H9 (cell line): ENCODE measurements around the gene SOBP. TPM values are rescaled to one million over a fixed set of nuclear protein-coding genes. Genes with fewer than 3 reads are reported as not detected.
A peak's percentile ranks its signal among the peaks of the same experiment; 100 is the strongest.

ENCODE experiments used
- DNase-seq: peaks from one replicate; pipeline ENCODE4 v3.0.0-alpha.2; 2017
- H2AFZ ChIP-seq: one replicate; pipeline ENCODE4 v1.6.1; 2013; ENCODE audit warnings: mild to moderate bottlenecking, low read length, control low read depth, moderate library complexity
- H2AK5ac ChIP-seq: 2 replicates; pipeline ENCODE4 v1.6.1; 2013; ENCODE audit warnings: low read length, control low read depth, mixed read lengths; ENCODE audit not compliant: insufficient read length
- H2BK120ac ChIP-seq: one replicate; pipeline ENCODE4 v1.6.1; 2013; ENCODE audit warnings: low read depth, mild to moderate bottlenecking, low read length, control low read depth, inconsistent platforms; ENCODE audit not compliant: poor library complexity, severe bottlenecking
- H2BK12ac ChIP-seq: 2 replicates; pipeline ENCODE4 v1.6.1; 2013; ENCODE audit warnings: low read length, control low read depth, mixed read lengths, low read depth; ENCODE audit not compliant: insufficient read length
- H2BK15ac ChIP-seq: 2 replicates; pipeline ENCODE4 v1.6.1; 2013; ENCODE audit warnings: low read depth, low read length, control low read depth
- H2BK20ac ChIP-seq: one replicate; pipeline ENCODE4 v1.6.1; 2013; ENCODE audit warnings: low read depth, mild to moderate bottlenecking, low read length, control low read depth, inconsistent platforms; ENCODE audit not compliant: poor library complexity, severe bottlenecking
- H2BK5ac ChIP-seq: 2 replicates; pipeline ENCODE4 v1.6.1; 2013; ENCODE audit warnings: low read length, control low read depth, mixed read lengths; ENCODE audit not compliant: insufficient read length
- H3K14ac ChIP-seq: 2 replicates; pipeline ENCODE4 v1.6.1; 2013; ENCODE audit warnings: low read length, control low read depth; ENCODE audit not compliant: insufficient read depth
- H3K18ac ChIP-seq: 2 replicates; pipeline ENCODE4 v1.6.1; 2013; ENCODE audit warnings: low read depth, mild to moderate bottlenecking, mixed read lengths, low read length, control low read depth; ENCODE audit not compliant: insufficient read length
- H3K23ac ChIP-seq: 2 replicates; pipeline ENCODE4 v1.6.1; 2013; ENCODE audit warnings: low read length, control low read depth, mixed read lengths, low read depth; ENCODE audit not compliant: insufficient read length
- H3K23me2 ChIP-seq: 2 replicates; pipeline ENCODE4 v1.6.1; 2013; ENCODE audit warnings: low read depth, mild to moderate bottlenecking, mixed read lengths, low read length, control low read depth; ENCODE audit not compliant: insufficient read length, poor library complexity, severe bottlenecking
- H3K27ac ChIP-seq: 2 replicates; pipeline ENCODE4 v1.5.1; 2013; ENCODE audit warnings: low read length, control low read depth, mixed read lengths, low read depth; ENCODE audit not compliant: insufficient read length
- H3K27me3 ChIP-seq: 2 replicates; pipeline ENCODE4 v1.6.1; 2013; ENCODE audit warnings: low read length, control low read depth, inconsistent platforms; ENCODE audit not compliant: insufficient read depth
- H3K4ac ChIP-seq: 2 replicates; pipeline ENCODE4 v1.6.1; 2013; ENCODE audit warnings: low read depth, mild to moderate bottlenecking, control low read depth, inconsistent platforms, low read length, moderate library complexity
- H3K4me1 ChIP-seq: 2 replicates; pipeline ENCODE4 v1.6.1; 2013; ENCODE audit warnings: low read length, control low read depth, inconsistent platforms; ENCODE audit not compliant: insufficient read depth
- H3K4me2 ChIP-seq: 2 replicates; pipeline ENCODE4 v1.6.1; 2013; ENCODE audit warnings: low read length, control low read depth, mixed read lengths; ENCODE audit not compliant: insufficient read length, insufficient read depth
- H3K56ac ChIP-seq: 2 replicates; pipeline ENCODE4 v1.6.1; 2013; ENCODE audit warnings: low read depth, mild to moderate bottlenecking, mixed read lengths, low read length, control low read depth; ENCODE audit not compliant: insufficient read length
- H3K79me1 ChIP-seq: 2 replicates; pipeline ENCODE4 v1.6.1; 2013; ENCODE audit warnings: low read depth, mild to moderate bottlenecking, moderate library complexity, low read length, control low read depth, inconsistent platforms; ENCODE audit not compliant: insufficient read depth, poor library complexity, severe bottlenecking
- H3K79me2 ChIP-seq: 2 replicates; pipeline ENCODE4 v1.6.1; 2013; ENCODE audit warnings: low read length, control low read depth, inconsistent platforms; ENCODE audit not compliant: insufficient read depth
- H3K9ac ChIP-seq: 2 replicates; pipeline ENCODE4 v1.6.1; 2013; ENCODE audit warnings: low read length, control low read depth, mixed read lengths; ENCODE audit not compliant: insufficient read length; ENCODE audit errors: extremely low read depth
- H3K9me3 ChIP-seq: one replicate; pipeline ENCODE4 v1.6.1; 2013; ENCODE audit warnings: low read depth, low read length, inconsistent platforms; ENCODE audit not compliant: control insufficient read depth
- H3T11ph ChIP-seq: one replicate; pipeline ENCODE4 v1.6.1; 2013; ENCODE audit warnings: mild to moderate bottlenecking, low read length, control low read depth, inconsistent platforms
- H4K20me1 ChIP-seq: one replicate; pipeline ENCODE4 v1.6.1; 2013; ENCODE audit not compliant: control insufficient read depth, insufficient read length, insufficient read depth
- H4K5ac ChIP-seq: 2 replicates; pipeline ENCODE4 v1.6.1; 2013; ENCODE audit warnings: low read depth, mild to moderate bottlenecking, mixed read lengths, low read length, control low read depth; ENCODE audit not compliant: insufficient read length
- H4K8ac ChIP-seq: replicated peaks from 2 replicates; pipeline ENCODE4 v1.6.1; 2013; ENCODE audit warnings: low read length, control low read depth, mixed read lengths, low read depth; ENCODE audit not compliant: insufficient read length
- H4K91ac ChIP-seq: 2 replicates; pipeline ENCODE4 v1.6.1; 2013; ENCODE audit warnings: low read depth, mild to moderate bottlenecking, moderate library complexity, mixed read lengths, low read length, control low read depth; ENCODE audit not compliant: insufficient read length
- H3K27ac Mint-ChIP-seq, 3 experiments: 2 replicates in 2 of 3; 3 replicates in 1 of 3; pipeline ENCODE4 v1.8.0; 2020 to 2021; ENCODE audit warnings: mixed read lengths in 3 of 3, mild to moderate bottlenecking in 1 of 3, moderate library complexity in 1 of 3
- H3K27me3 Mint-ChIP-seq: 2 replicates; pipeline ENCODE4 v1.8.0; 2021; ENCODE audit warnings: low read depth, mild to moderate bottlenecking, moderate library complexity, mixed read lengths
- H3K36me3 Mint-ChIP-seq, 3 experiments: 2 replicates in 2 of 3; 3 replicates in 1 of 3; pipeline ENCODE4 v1.8.0; 2020 to 2021; ENCODE audit warnings: low read depth in 3 of 3, mixed read lengths in 3 of 3; ENCODE audit not compliant: insufficient read depth in 1 of 3
- H3K4me1 Mint-ChIP-seq, 2 experiments: 2 replicates each; pipeline ENCODE4 v1.8.0; 2020; ENCODE audit warnings: mixed read lengths in 2 of 2
- H3K4me3 Mint-ChIP-seq, 2 experiments: 2 replicates in 1 of 2; 3 replicates in 1 of 2; pipeline ENCODE4 v1.8.0; 2020 to 2021; ENCODE audit warnings: mild to moderate bottlenecking in 2 of 2, mixed read lengths in 2 of 2, moderate library complexity in 1 of 2
- H3K9me3 Mint-ChIP-seq, 2 experiments: 2 replicates in 1 of 2; 3 replicates in 1 of 2; pipeline ENCODE4 v1.8.0; 2020; ENCODE audit warnings: mild to moderate bottlenecking in 2 of 2, mixed read lengths in 2 of 2, moderate library complexity in 1 of 2
- WGBS: extraction: QIAGEN DNeasy Blood & Tissue Kit; methylation state at CpG from one replicate; pipeline ENCODE4 v1.1.7; 2013; ENCODE audit warnings: missing lambda C conversion rate, low lambda C conversion rate, mixed read lengths; ENCODE audit not compliant: insufficient read length; ENCODE audit errors: extremely low coverage; 5-methylcytosine and 5-hydroxymethylcytosine counted together
- total RNA-seq: library from RNA; stranded (reverse); gene quantifications from 2 replicates; pipeline ENCODE4 v1.2.1, GENCODE V29; 2021
- TF ChIP-seq, protein P1 (sequence below): fragments of 200-600 bp; sonication (generic); conservative IDR thresholded peaks from 3 replicates; pipeline ENCODE4 v1.8.0; 2021; ENCODE audit warnings: antibody characterized with exemption, mild to moderate bottlenecking

The SOBP gene
- total RNA-seq, 1 experiment from 2014 or later = 4.3 TPM

DNA sequence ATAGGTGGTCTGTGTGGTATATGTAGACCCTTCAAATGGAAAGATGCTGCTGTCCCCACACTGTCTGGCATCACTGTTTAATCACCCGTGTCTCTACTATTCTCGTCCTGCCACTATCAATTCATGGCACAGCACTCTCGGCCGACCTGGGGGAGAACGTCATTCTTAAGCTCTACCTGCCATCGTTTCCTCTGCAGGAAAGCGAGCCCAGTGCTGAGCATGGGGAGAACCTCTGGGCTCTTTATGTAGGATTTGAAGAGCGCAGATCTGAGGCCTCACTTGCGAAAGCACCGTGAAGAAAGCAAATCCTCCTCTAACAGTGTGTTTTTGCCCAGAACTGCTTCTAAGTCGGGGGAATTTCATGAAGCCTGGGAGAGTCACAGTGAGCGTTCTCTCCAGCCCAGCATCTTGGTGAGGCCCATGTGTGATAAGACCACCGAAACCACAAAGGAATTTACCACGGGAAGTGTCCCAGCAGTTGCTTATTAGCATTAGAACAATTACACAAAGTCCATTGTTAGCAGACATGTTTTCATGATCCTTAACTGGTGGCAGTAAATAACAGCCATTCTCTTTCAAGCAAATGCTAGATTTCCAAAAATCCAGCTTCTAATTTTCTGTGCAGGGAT is 209.9 kb downstream of the SOBP start:
- no peaks in the 10 kb centered on the region for H3K79me2 ChIP-seq
- H2BK15ac ChIP-seq = no peak overlapping the region
- Mint-ChIP-seq H3K27me3 (peaks cover 3% of the 10 kb centered on the region; the same call in 1 of the 2 replicates), H3K4me3 (no peak overlapping the region), H3K27ac (peak overlapping the region in 1 of 3 experiments; percentile 8; a peak in 1 of 7 replicates), H3K9me3 (no peaks in the 10 kb centered on the region), H3K36me3 (peaks cover 0 to under 1% (median 0%) of the 10 kb centered on the region in 3 experiments; a peak in 1 of 7 replicates), H3K4me1 (peaks cover 31 to 33% of the 10 kb centered on the region in 2 experiments)
- no peak overlapping the region for H2AFZ ChIP-seq
- H3K4ac ChIP-seq = no peak overlapping the region
- peak; percentile 24 for DNase-seq
- no peaks in the 10 kb centered on the region for H3K79me1 ChIP-seq
- H3K27me3 ChIP-seq = no peaks in the 10 kb centered on the region
- no peak overlapping the region for H3K4me2 ChIP-seq
- H4K91ac ChIP-seq = no peak overlapping the region
- WGBS = no CpG with 5 or more reads among the region's 14 CpGs
- no peak overlapping the region for H3K23ac ChIP-seq
- no peak overlapping the region for H3K18ac ChIP-seq
- no peaks in the 10 kb centered on the region for H3K23me2 ChIP-seq
- no peak overlapping the region for H3K9ac ChIP-seq
- H2BK120ac ChIP-seq = no peak overlapping the region
- H3K14ac ChIP-seq = no peak overlapping the region
- H2BK20ac ChIP-seq = no peak overlapping the region
- H2BK12ac ChIP-seq = no peak overlapping the region
- no peak overlapping the region for H3T11ph ChIP-seq
- TF ChIP-seq, protein P1, sequence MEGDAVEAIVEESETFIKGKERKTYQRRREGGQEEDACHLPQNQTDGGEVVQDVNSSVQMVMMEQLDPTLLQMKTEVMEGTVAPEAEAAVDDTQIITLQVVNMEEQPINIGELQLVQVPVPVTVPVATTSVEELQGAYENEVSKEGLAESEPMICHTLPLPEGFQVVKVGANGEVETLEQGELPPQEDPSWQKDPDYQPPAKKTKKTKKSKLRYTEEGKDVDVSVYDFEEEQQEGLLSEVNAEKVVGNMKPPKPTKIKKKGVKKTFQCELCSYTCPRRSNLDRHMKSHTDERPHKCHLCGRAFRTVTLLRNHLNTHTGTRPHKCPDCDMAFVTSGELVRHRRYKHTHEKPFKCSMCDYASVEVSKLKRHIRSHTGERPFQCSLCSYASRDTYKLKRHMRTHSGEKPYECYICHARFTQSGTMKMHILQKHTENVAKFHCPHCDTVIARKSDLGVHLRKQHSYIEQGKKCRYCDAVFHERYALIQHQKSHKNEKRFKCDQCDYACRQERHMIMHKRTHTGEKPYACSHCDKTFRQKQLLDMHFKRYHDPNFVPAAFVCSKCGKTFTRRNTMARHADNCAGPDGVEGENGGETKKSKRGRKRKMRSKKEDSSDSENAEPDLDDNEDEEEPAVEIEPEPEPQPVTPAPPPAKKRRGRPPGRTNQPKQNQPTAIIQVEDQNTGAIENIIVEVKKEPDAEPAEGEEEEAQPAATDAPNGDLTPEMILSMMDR = no peak
- no peaks in the 10 kb centered on the region for H3K9me3 ChIP-seq
- no peak overlapping the region for H2AK5ac ChIP-seq
- H3K4me1 ChIP-seq = no peaks in the 10 kb centered on the region; the same call in 1 of the 2 replicates
- no peak overlapping the region for H3K27ac ChIP-seq
- no peak overlapping the region for H4K5ac ChIP-seq
- H2BK5ac ChIP-seq = no peak overlapping the region
- no peak overlapping the region for H3K56ac ChIP-seq
- H4K8ac ChIP-seq = no peak overlapping the region
- H4K20me1 ChIP-seq = no peaks in the 10 kb centered on the region
